Activated CD8-positive, alpha-beta memory T cell treated with anti-CD3 and anti-CD28 coated beads, Interleukin-2, amount 10 ng/mL, durations not matched to agents 7 days and 5 days (primary cell): Measurements from ENCODE around the gene TAF5L. TPM values are rescaled to one million over a fixed set of nuclear protein-coding genes. Genes with fewer than 3 reads are reported as not detected.

Source experiments
- ATAC-seq: fragments of 150-1000 bp; cut with Tn5 transposase; one replicate; pipeline ENCODE4 v1.10.0; 2021; ENCODE audit warnings: moderate library complexity
- CTCF ChIA-PET: fragments of 350-600 bp; sonication (Branson Sonifier 250); formaldehyde crosslinking; loops from one replicate; lab custom pipeline; 2021; ENCODE audit warnings: antibody characterized with exemption; lab: Charles Lee
- DNase-seq: peaks from one replicate; pipeline ENCODE4 v3.0.0-alpha.2; 2020
- H3K27ac Mint-ChIP-seq: one replicate; pipeline ENCODE4 v1.8.0; 2021; ENCODE audit warnings: mild to moderate bottlenecking, mixed read lengths
- H3K27me3 Mint-ChIP-seq: one replicate; pipeline ENCODE4 v1.8.0; 2021; ENCODE audit warnings: mixed read lengths
- H3K36me3 Mint-ChIP-seq: one replicate; pipeline ENCODE4 v1.8.0; 2021; ENCODE audit warnings: mild to moderate bottlenecking, mixed read lengths
- H3K4me1 Mint-ChIP-seq: one replicate; pipeline ENCODE4 v1.8.0; 2021; ENCODE audit warnings: mixed read lengths
- H3K4me3 Mint-ChIP-seq: one replicate; pipeline ENCODE4 v1.8.0; 2021; ENCODE audit warnings: mild to moderate bottlenecking, moderate library complexity, mixed read lengths
- H3K9me3 Mint-ChIP-seq: one replicate; pipeline ENCODE4 v1.8.0; 2022; ENCODE audit warnings: low read depth, mixed read lengths
- total RNA-seq, 2 experiments: library from RNA; stranded (reverse); gene quantifications; one replicate each; pipeline ENCODE4 v1.2.3, GENCODE V29; 2021

The TAF5L gene
- total RNA-seq, 2 experiments from 2014 or later, result 24.9 to 29.7 TPM

- CTCF ChIA-PET, result interaction anchor here (1.7 kb wide), 1 partner anchor 15 kb away, joined by 5 read pairs; no protein-coding TSS in a partner anchor
- peaks cover 38% of the 10 kb centered on the region for H3K36me3 Mint-ChIP-seq
- no peaks in the 10 kb centered on the region for H3K9me3 Mint-ChIP-seq
- ATAC-seq, result no peak
- peak; percentile 9 for DNase-seq
- peaks cover 5% of the 10 kb centered on the region for H3K4me1 Mint-ChIP-seq
- no peak overlapping the region for H3K4me3 Mint-ChIP-seq
- no peaks in the 10 kb centered on the region for H3K27me3 Mint-ChIP-seq
- H3K27ac Mint-ChIP-seq, result no peak overlapping the region
Observed at GRCh38 chr1:229657993-229658755, 32.3 kb upstream of the TAF5L start.

GRCh38 chr1:229655781-229656180, 29.9 kb upstream of the TAF5L start:
- peaks cover 26% of the 10 kb centered on the region for H3K36me3 Mint-ChIP-seq
- no peak overlapping the region for H3K4me3 Mint-ChIP-seq
- H3K27ac Mint-ChIP-seq, result no peak overlapping the region
- H3K27me3 Mint-ChIP-seq, result no peaks in the 10 kb centered on the region
- H3K4me1 Mint-ChIP-seq, result peaks cover 5% of the 10 kb centered on the region
- no peaks in the 10 kb centered on the region for H3K9me3 Mint-ChIP-seq
- CTCF ChIA-PET, result no interaction called here
- ATAC-seq, result no peak
- DNase-seq, result peak; percentile 22

- DNase-seq (peak; percentile 14), ATAC-seq (no peak)
- peaks cover 26% of the 10 kb centered on the region for H3K36me3 Mint-ChIP-seq
- no peak overlapping the region for H3K4me3 Mint-ChIP-seq
- no peaks in the 10 kb centered on the region for H3K27me3 Mint-ChIP-seq
- H3K4me1 Mint-ChIP-seq, result peaks cover 5% of the 10 kb centered on the region
- H3K9me3 Mint-ChIP-seq, result no peaks in the 10 kb centered on the region
- CTCF ChIA-PET, result no interaction called here
- H3K27ac Mint-ChIP-seq, result no peak overlapping the region
Observed at GRCh38 chr1:229653420-229653819, 27.5 kb upstream of the TAF5L start.

GRCh38 chr1:229651546-229651945, 25.6 kb upstream of the TAF5L start:
- CTCF ChIA-PET, result interaction anchor here (1.1 to 2.6 kb wide), 2 partner anchors 10 to 198 kb away, joined by 3 to 9 read pairs; no protein-coding TSS in a partner anchor

GRCh38 chr1:229650045-229650444, 24.1 kb upstream of the TAF5L start:
- Mint-ChIP-seq H3K36me3 (peaks cover 23% of the 10 kb centered on the region), H3K27ac (no peak overlapping the region), H3K4me1 (no peaks in the 10 kb centered on the region), H3K27me3 (no peaks in the 10 kb centered on the region), H3K4me3 (no peak overlapping the region), H3K9me3 (no peaks in the 10 kb centered on the region)
- peak; percentile 0 for DNase-seq
- ATAC-seq, result no peak
- CTCF ChIA-PET, result interaction anchor here (1.3 kb wide), 1 partner anchor 11 kb away, joined by 4 read pairs; no protein-coding TSS in a partner anchor

More at GRCh38 chr1:229651546-229651945, 25.6 kb upstream of the TAF5L start:
- Mint-ChIP-seq H3K4me1 (no peaks in the 10 kb centered on the region), H3K27me3 (no peaks in the 10 kb centered on the region), H3K36me3 (peaks cover 26% of the 10 kb centered on the region), H3K4me3 (no peak overlapping the region), H3K9me3 (no peaks in the 10 kb centered on the region), H3K27ac (no peak overlapping the region)
- no peak for ATAC-seq
- no peak for DNase-seq

- Mint-ChIP-seq H3K27ac (no peak overlapping the region), H3K4me1 (no peaks in the 10 kb centered on the region), H3K27me3 (no peaks in the 10 kb centered on the region), H3K36me3 (peaks cover 17% of the 10 kb centered on the region), H3K9me3 (no peaks in the 10 kb centered on the region), H3K4me3 (no peak overlapping the region)
- ATAC-seq, result no peak
- DNase-seq, result peak; percentile 3
- CTCF ChIA-PET, result no interaction called here
Observed at GRCh38 chr1:229648406-229648805, 22.5 kb upstream of the TAF5L start.

GRCh38 chr1:229645324-229645993, 19.5 kb upstream of the TAF5L start:
- DNase-seq (peak; percentile 28), ATAC-seq (no peak)
- Mint-ChIP-seq H3K27ac (no peak overlapping the region), H3K4me1 (no peaks in the 10 kb centered on the region), H3K9me3 (no peaks in the 10 kb centered on the region), H3K36me3 (peaks cover 17% of the 10 kb centered on the region), H3K27me3 (no peaks in the 10 kb centered on the region), H3K4me3 (no peak overlapping the region)
- CTCF ChIA-PET, result no interaction called here

GRCh38 chr1:229643996-229644745, 18.2 kb upstream of the TAF5L start:
- Mint-ChIP-seq H3K9me3 (no peaks in the 10 kb centered on the region), H3K27ac (no peak overlapping the region), H3K4me1 (peaks cover 2% of the 10 kb centered on the region), H3K4me3 (no peak overlapping the region), H3K36me3 (peaks cover 18% of the 10 kb centered on the region), H3K27me3 (no peaks in the 10 kb centered on the region)
- DNase-seq (peak; percentile 38), ATAC-seq (no peak)
- CTCF ChIA-PET, result no interaction called here

GRCh38 chr1:229642970-229643369, 17.0 kb upstream of the TAF5L start:
- H3K36me3 Mint-ChIP-seq, result peaks cover 18% of the 10 kb centered on the region
- CTCF ChIA-PET, result interaction anchor here (1.0 kb wide), 1 partner anchor 18 kb away, joined by 3 read pairs; no protein-coding TSS in a partner anchor

GRCh38 chr1:229642376-229642775, 16.5 kb upstream of the TAF5L start:
- no peak for ATAC-seq
- no peak overlapping the region for H3K4me3 Mint-ChIP-seq
- H3K9me3 Mint-ChIP-seq, result no peaks in the 10 kb centered on the region
- CTCF ChIA-PET, result interaction anchor here (1.0 kb wide), 1 partner anchor 19 kb away, joined by 3 read pairs; no protein-coding TSS in a partner anchor
- DNase-seq, result no peak
- peaks cover 21% of the 10 kb centered on the region for H3K36me3 Mint-ChIP-seq
- H3K4me1 Mint-ChIP-seq, result peaks cover 2% of the 10 kb centered on the region
- no peaks in the 10 kb centered on the region for H3K27me3 Mint-ChIP-seq
- no peak overlapping the region for H3K27ac Mint-ChIP-seq

More at GRCh38 chr1:229642970-229643369, 17.0 kb upstream of the TAF5L start:
- Mint-ChIP-seq H3K4me3 (no peak overlapping the region), H3K27ac (no peak overlapping the region), H3K4me1 (peaks cover 2% of the 10 kb centered on the region), H3K27me3 (no peaks in the 10 kb centered on the region), H3K9me3 (no peaks in the 10 kb centered on the region)
- DNase-seq, result no peak
- no peak for ATAC-seq

- H3K4me1 Mint-ChIP-seq, result peaks cover 2% of the 10 kb centered on the region
- ATAC-seq (no peak), DNase-seq (peak; percentile 33)
- no peaks in the 10 kb centered on the region for H3K27me3 Mint-ChIP-seq
- peaks cover 26% of the 10 kb centered on the region for H3K36me3 Mint-ChIP-seq
- CTCF ChIA-PET, result no interaction called here
- no peak overlapping the region for H3K27ac Mint-ChIP-seq
- no peaks in the 10 kb centered on the region for H3K9me3 Mint-ChIP-seq
- no peak overlapping the region for H3K4me3 Mint-ChIP-seq
Observed at GRCh38 chr1:229641306-229641705, 15.4 kb upstream of the TAF5L start.

GRCh38 chr1:229640455-229640854, 14.5 kb upstream of the TAF5L start:
- H3K4me3 Mint-ChIP-seq, result no peak overlapping the region
- H3K9me3 Mint-ChIP-seq, result no peaks in the 10 kb centered on the region
- no peaks in the 10 kb centered on the region for H3K27me3 Mint-ChIP-seq
- no peak for ATAC-seq
- peak; percentile 31 for DNase-seq
- CTCF ChIA-PET, result no interaction called here
- H3K27ac Mint-ChIP-seq, result no peak overlapping the region
- H3K4me1 Mint-ChIP-seq, result peaks cover 2% of the 10 kb centered on the region
- peaks cover 32% of the 10 kb centered on the region for H3K36me3 Mint-ChIP-seq

- peaks cover 32% of the 10 kb centered on the region for H3K36me3 Mint-ChIP-seq
Observed at GRCh38 chr1:229637746-229638145, 11.8 kb upstream of the TAF5L start.

More at GRCh38 chr1:229637746-229638145, 11.8 kb upstream of the TAF5L start:
- peaks cover 2% of the 10 kb centered on the region for H3K4me1 Mint-ChIP-seq
- ATAC-seq (no peak), DNase-seq (no peak)
- no peaks in the 10 kb centered on the region for H3K9me3 Mint-ChIP-seq
- no peak overlapping the region for H3K4me3 Mint-ChIP-seq
- no peak overlapping the region for H3K27ac Mint-ChIP-seq
- CTCF ChIA-PET, result interaction anchor here (1.2 kb wide), 1 partner anchor 14 kb away, joined by 3 read pairs; no protein-coding TSS in a partner anchor
- no peaks in the 10 kb centered on the region for H3K27me3 Mint-ChIP-seq
